Measurements from ENCODE around the gene PIK3CG. TPM values are rescaled to one million over a fixed set of nuclear protein-coding genes. Genes with fewer than 3 reads are reported as not detected.

PIK3CG gene
- total RNA-seq, 1 donor from 2014 or later = 6.6 TPM

Other genes starting within 250 kb of the PIK3CG start
- gene CCDC71L, start 204.1 kb upstream of the PIK3CG start, total RNA-seq = 21.5 TPM
- 17.8 TPM for gene PRKAR2B, start 179.4 kb downstream of the PIK3CG start, total RNA-seq

Data from sciatic nerve (tissue), 1 donor.